Measurements from ENCODE around the gene KCNIP1.

KCNIP1 gene

GRCh38 chr5:170648541-170648940, 144.7 kb downstream of the KCNIP1 start:
- DNase-seq = peak; percentile 54

GRCh38 chr5:170650850-170651249, 147.0 kb downstream of the KCNIP1 start:
- no peak for DNase-seq

GRCh38 chr5:170651604-170652277, 147.9 kb downstream of the KCNIP1 start:
- no peak for DNase-seq

- no peak for DNase-seq
These were observed 151.7 kb downstream of the KCNIP1 start for GRCh38 chr5:170655476-170655875.

- DNase-seq = no peak
These were observed 152.1 kb downstream of the KCNIP1 start for GRCh38 chr5:170655920-170656319.

GRCh38 chr5:170656346-170656745, 152.5 kb downstream of the KCNIP1 start:
- no peak for DNase-seq

GRCh38 chr5:170660531-170660930, 156.7 kb downstream of the KCNIP1 start:
- no peak for DNase-seq

- DNase-seq = no peak
These were observed 159.1 kb downstream of the KCNIP1 start for GRCh38 chr5:170662966-170663365.

DNA sequence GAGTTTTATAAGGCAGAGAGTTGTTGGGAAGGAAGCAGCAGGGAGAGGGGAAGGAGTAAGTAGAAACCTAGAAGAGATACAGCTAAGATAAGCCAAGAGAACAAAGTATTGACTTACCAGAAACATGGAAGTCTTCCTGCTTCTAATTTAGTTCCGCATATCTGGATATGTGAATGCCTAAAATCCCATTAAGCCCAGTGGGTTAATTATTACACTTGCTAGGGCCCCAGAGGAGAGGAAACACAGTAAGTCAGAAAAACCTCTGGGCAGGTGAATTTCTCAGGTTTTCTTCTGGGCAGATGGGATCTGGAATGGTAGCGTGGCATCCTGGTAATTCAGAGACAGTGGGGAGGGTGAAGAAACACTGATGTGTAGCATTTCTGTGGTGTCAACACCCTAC, 175.0 kb downstream of the KCNIP1 start:
- no peak for DNase-seq

DNA sequence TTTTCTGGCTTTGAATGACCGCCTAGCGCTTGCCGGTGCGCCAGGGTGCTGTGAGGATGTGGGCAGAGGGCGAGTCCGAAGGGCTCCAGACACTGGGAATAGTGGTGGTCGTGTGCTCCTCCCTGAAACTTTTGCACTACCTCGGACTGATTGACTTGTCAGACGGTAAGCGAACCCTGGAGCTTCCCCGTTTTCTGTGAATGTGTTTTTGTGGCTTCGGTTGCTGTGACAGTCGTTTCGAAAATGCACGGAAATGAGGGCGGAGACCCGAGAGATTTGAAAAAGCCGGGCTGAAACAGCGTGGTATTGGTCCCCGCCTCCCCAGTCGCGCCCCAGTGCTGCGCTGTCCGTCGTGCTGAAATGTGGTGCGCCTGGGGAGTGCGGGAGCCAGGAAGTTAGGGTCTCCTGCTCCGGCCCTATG, 177.2 kb downstream of the KCNIP1 start:
- DNase-seq = peak; percentile 58

DNA sequence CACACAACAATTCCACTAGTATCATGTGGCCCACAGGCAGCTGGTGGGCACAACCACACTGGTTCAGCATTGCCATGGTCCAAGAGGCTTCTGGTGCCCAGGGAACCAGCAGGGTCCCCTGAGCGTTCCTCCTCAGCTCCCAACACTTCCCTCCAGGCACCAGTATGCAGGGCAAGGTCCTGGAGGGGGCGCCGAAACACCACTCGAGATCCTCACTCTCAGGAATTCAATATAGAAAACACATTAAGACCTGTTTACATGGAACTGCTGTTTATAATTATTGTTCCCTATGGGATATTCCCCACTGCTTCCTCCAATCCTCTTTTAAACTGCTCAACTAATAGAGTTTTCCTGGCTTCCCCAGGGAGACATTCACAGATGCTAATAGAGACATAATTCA, 187.8 kb downstream of the KCNIP1 start:
- DNase-seq = no peak

DNA sequence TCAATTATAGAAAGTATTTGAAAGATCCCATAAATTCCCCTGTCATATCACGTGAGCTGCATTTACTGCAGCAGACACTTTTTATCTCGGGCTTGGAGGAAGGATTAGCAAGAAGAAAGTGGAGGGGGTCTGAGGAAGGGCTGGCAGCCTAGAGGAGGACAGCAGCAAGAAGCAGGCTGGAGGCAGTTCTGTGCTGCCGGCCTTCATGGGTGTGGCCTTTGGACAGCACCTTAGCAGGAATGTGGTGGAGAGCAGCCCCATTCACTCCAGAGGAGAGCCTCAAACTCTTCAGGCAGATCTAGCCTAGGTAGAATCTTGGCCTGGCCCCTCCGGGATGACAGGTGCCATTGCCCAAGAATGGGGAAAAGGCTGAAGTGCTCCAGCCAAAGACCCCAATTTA, 189.9 kb downstream of the KCNIP1 start:
- DNase-seq = no peak

GRCh38 chr5:170694911-170695310, 191.1 kb downstream of the KCNIP1 start:
- no peak for DNase-seq

DNA sequence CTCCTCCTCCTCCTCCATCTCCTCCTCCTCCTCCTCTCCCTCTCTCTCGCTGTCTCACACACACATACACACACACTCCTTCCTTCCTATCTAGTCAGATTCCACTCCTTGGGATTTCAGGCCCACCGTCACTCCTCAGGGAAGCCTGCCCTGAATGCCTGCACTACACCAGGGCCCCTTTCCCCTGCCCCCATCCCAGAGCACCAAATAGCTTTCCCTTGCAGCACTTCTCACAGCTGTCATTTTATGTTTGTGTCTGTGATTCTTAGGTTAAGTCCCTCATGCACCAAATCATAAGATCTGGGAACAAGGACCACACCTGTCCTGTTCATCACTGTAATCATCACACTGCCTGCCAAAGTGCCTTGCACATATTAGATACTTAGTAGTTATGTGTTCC, 193.2 kb downstream of the KCNIP1 start:
- no peak for DNase-seq

- no peak for DNase-seq
These were observed 196.7 kb downstream of the KCNIP1 start for GRCh38 chr5:170700503-170700902.

DNA sequence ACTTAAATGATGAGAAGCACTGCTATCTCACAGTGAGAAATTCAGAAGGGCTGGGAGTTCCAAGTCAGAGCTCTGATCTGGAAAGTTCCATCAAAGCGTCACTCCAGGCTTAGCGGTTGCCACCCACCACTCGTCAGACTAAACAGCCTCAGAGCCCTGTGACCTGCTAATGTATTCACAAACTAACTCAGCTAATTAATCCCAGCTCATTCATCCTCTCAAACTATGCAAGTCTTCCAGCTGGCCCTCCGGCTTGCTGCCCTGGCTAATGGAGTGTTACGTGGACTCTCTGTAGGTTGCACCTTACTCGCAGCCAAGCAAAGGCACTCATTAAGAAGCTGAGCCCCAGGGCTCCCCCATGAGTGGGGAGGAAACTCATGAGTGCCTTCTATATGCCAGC, 197.5 kb downstream of the KCNIP1 start:
- DNase-seq = no peak

- no peak for DNase-seq
These were observed 200.8 kb downstream of the KCNIP1 start for GRCh38 chr5:170704417-170705192.

GRCh38 chr5:170709640-170710039, 205.8 kb downstream of the KCNIP1 start:
- DNase-seq = no peak

- DNase-seq = no peak
These were observed 207.5 kb downstream of the KCNIP1 start for GRCh38 chr5:170711300-170711699.

GRCh38 chr5:170715141-170715540, 211.3 kb downstream of the KCNIP1 start:
- DNase-seq = no peak

- DNase-seq = no peak
These were observed 212.6 kb downstream of the KCNIP1 start for GRCh38 chr5:170716396-170716795.

- no peak for DNase-seq
These were observed 215.7 kb downstream of the KCNIP1 start for GRCh38 chr5:170719551-170719950.

- DNase-seq = no peak
These were observed 216.4 kb downstream of the KCNIP1 start for GRCh38 chr5:170720179-170720578.

- DNase-seq = no peak
These were observed 217.2 kb downstream of the KCNIP1 start for GRCh38 chr5:170720984-170721383.
